Measurements from ENCODE around the gene TRIM14.

GRCh38 chr9:98140503-98140902, 21.5 kb upstream of the TRIM14 start:
- TF ChIP-seq CTCF (IDR thresholded peaks at IDR 0.05) (no peak), POLR2A (IDR thresholded peaks at IDR 0.05) (no peak)
